ENCODE measurements around the gene MBNL2. TPM values are rescaled to one million over a fixed set of nuclear protein-coding genes. Genes with fewer than 3 reads are reported as not detected.

MBNL2 gene
- total RNA-seq, 1 donor from 2014 or later = 12.4 TPM

DNA sequence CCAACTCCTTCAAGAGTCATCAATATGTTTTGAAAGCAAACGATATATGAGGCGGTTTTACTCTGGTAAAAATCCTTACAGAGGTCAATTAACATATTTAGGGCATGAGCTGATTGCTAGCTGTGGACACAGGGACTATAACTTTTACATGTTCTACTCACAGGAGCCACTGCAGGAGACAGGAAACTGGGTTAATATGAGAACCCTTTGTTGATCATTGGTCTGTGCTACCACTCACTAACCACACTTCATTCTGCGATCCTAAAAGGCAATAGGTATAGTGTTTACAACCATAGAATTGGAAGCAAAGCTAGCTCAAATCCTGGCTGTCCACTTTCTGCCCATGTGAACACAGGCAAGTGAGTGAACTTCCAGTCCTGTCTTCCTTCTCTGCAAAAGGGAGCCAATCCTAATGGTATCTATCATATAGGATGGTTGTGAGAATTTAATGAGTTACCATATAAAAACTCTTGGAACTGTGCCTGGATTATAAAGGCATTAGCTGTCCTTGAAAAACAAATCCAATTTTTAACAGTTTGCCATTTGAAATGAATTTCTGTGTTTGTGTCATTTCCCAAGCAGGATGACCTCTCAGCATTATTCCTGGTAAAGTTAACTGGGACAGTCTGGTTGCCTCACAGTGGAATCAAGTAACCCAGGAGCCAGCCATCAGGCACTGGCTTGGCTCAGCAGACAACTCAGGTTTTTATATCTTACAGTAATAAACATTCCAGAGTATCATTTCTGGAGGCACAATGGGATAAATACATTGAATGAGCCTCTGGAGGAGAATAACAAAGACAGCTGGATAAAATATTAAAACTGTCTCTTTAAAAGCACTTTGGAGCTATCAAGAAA lies 182.0 kb downstream of the MBNL2 start:
- no peak for DNase-seq
- TF ChIP-seq, protein P1, sequence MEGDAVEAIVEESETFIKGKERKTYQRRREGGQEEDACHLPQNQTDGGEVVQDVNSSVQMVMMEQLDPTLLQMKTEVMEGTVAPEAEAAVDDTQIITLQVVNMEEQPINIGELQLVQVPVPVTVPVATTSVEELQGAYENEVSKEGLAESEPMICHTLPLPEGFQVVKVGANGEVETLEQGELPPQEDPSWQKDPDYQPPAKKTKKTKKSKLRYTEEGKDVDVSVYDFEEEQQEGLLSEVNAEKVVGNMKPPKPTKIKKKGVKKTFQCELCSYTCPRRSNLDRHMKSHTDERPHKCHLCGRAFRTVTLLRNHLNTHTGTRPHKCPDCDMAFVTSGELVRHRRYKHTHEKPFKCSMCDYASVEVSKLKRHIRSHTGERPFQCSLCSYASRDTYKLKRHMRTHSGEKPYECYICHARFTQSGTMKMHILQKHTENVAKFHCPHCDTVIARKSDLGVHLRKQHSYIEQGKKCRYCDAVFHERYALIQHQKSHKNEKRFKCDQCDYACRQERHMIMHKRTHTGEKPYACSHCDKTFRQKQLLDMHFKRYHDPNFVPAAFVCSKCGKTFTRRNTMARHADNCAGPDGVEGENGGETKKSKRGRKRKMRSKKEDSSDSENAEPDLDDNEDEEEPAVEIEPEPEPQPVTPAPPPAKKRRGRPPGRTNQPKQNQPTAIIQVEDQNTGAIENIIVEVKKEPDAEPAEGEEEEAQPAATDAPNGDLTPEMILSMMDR (IDR thresholded peaks at IDR 0.05; ENCODE audit: partially characterized antibody, unreplicated experiment) = no peak
- Mint-ChIP-seq H3K36me3 (ENCODE audit: unreplicated experiment) (no peaks in the 10 kb centered on the region), H3K27ac (ENCODE audit: unreplicated experiment) (no peak overlapping the region), H3K4me1 (ENCODE audit: low read depth, unreplicated experiment) (no peaks in the 10 kb centered on the region), H3K4me3 (ENCODE audit: unreplicated experiment) (no peak overlapping the region), H3K9me3 (ENCODE audit: unreplicated experiment) (peaks cover 2% of the 10 kb centered on the region), H3K27me3 (ENCODE audit: unreplicated experiment) (no peaks in the 10 kb centered on the region)

DNA sequence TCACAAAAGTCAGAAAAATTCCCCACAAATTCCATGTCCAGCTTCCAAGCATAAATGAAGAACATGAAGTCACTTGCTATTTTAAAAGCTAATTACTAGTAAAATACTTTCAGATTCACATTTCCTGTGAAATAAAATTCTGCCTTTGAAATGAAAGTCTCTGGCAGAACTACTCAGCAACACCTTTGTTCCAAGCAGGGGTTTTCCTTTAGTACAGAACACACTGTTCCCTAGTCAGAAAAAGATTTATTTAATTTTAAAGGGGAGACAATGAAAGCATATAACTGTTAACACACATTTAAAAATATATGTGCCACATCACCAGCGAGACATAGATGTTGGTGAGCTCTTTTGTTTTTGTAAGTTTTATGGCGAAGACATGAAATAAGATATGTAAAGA lies 185.4 kb downstream of the MBNL2 start:
- no peak overlapping the region for H3K27ac Mint-ChIP-seq (ENCODE audit: unreplicated experiment)
- H3K9me3 Mint-ChIP-seq (ENCODE audit: unreplicated experiment) = peaks cover 2% of the 10 kb centered on the region
- TF ChIP-seq, protein P1 (IDR thresholded peaks at IDR 0.05; ENCODE audit: partially characterized antibody, unreplicated experiment) = no peak
- no peak overlapping the region for H3K4me3 Mint-ChIP-seq (ENCODE audit: unreplicated experiment)
- no peak for DNase-seq
- no peaks in the 10 kb centered on the region for H3K4me1 Mint-ChIP-seq (ENCODE audit: low read depth, unreplicated experiment)
- H3K36me3 Mint-ChIP-seq (ENCODE audit: unreplicated experiment) = no peaks in the 10 kb centered on the region
- H3K27me3 Mint-ChIP-seq (ENCODE audit: unreplicated experiment) = no peaks in the 10 kb centered on the region

DNA sequence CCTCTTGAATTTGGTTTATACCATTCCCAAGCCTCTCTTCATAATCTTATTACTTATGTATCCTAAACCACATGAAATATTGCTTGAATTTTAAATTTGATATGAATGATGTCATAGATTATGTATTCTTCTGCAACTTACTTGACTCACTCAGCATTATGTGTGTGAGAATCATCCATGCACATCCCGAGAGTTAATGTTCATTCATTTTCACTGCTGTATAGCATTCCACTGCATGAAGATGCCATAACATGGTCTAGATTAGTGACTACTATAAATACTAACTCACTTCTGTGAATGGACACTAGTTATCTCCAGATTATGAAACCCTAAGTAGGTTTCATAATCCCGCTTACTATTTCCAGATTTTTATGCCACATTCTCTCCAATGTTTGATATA lies 186.8 kb downstream of the MBNL2 start:
- Mint-ChIP-seq H3K4me1 (ENCODE audit: low read depth, unreplicated experiment) (no peaks in the 10 kb centered on the region), H3K9me3 (ENCODE audit: unreplicated experiment) (peaks cover 2% of the 10 kb centered on the region), H3K27ac (ENCODE audit: unreplicated experiment) (no peak overlapping the region), H3K4me3 (ENCODE audit: unreplicated experiment) (no peak overlapping the region), H3K27me3 (ENCODE audit: unreplicated experiment) (no peaks in the 10 kb centered on the region), H3K36me3 (ENCODE audit: unreplicated experiment) (no peaks in the 10 kb centered on the region)
- TF ChIP-seq, protein P1 (IDR thresholded peaks at IDR 0.05; ENCODE audit: partially characterized antibody, unreplicated experiment) = no peak
- no peak for DNase-seq

DNA sequence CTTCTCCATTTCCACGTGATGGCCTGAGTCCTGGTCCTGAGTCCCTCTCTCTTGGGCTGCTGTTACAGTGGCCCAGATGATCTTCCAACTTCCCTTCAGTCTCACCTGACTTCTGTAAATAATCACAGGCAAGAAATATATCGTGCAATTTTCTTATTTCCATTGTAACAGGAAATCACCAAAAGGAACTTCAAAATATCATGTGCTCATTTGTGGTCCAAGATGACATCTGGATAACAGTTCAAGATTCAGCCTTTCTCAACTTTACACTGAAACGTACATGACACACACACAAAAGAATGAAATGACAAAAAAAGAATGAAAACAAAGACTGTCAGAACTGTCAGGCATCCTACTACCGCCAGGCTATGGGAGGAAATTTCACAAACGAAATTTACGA lies 189.9 kb downstream of the MBNL2 start:
- no peak overlapping the region for H3K4me3 Mint-ChIP-seq (ENCODE audit: unreplicated experiment)
- H3K27me3 Mint-ChIP-seq (ENCODE audit: unreplicated experiment) = peaks cover 2% of the 10 kb centered on the region
- DNase-seq = no peak
- no peaks in the 10 kb centered on the region for H3K36me3 Mint-ChIP-seq (ENCODE audit: unreplicated experiment)
- TF ChIP-seq, protein P1 (IDR thresholded peaks at IDR 0.05; ENCODE audit: partially characterized antibody, unreplicated experiment) = no peak
- no peaks in the 10 kb centered on the region for H3K4me1 Mint-ChIP-seq (ENCODE audit: low read depth, unreplicated experiment)
- no peak overlapping the region for H3K27ac Mint-ChIP-seq (ENCODE audit: unreplicated experiment)
- H3K9me3 Mint-ChIP-seq (ENCODE audit: unreplicated experiment) = peaks cover 1% of the 10 kb centered on the region

DNA sequence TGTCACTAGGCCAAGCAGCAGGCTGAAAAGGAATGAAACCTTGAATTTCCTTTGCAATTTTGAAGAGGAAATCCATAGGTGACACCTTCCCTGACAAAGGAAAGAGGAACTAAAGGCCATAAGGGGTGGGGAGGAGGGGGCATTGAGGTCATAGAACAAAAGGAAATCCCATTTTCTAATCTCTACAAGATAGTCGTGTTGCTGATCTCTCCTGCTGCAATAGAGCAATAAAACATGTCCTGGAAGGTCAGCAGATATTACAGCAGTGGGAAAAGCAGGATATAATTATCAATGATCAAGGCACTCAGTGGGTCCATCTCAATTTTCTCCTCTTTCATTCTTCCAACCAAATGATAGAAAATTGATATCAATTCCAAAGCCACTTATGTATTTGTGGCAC lies 191.6 kb downstream of the MBNL2 start:
- no peak for DNase-seq
- Mint-ChIP-seq H3K27ac (ENCODE audit: unreplicated experiment) (no peak overlapping the region), H3K36me3 (ENCODE audit: unreplicated experiment) (no peaks in the 10 kb centered on the region), H3K4me1 (ENCODE audit: low read depth, unreplicated experiment) (no peaks in the 10 kb centered on the region), H3K27me3 (ENCODE audit: unreplicated experiment) (peaks cover 2% of the 10 kb centered on the region), H3K4me3 (ENCODE audit: unreplicated experiment) (no peak overlapping the region), H3K9me3 (ENCODE audit: unreplicated experiment) (peaks cover 3% of the 10 kb centered on the region)
- TF ChIP-seq, protein P1 (IDR thresholded peaks at IDR 0.05; ENCODE audit: partially characterized antibody, unreplicated experiment) = no peak
